Activated CD4-positive, alpha-beta T cell treated with anti-CD3 and anti-CD28 coated beads, Interleukin-2, amount 50 U/mL, for 48 hours (primary cell): Measurements from ENCODE around the gene CUTA.

Experiments
- DNase-seq, 2 experiments: peaks; one replicate each; pipeline ENCODE4 v3.0.0-alpha.2; 2020

Gene CUTA

GRCh38 chr6:33420491-33421343 is 2.8 kb upstream of the CUTA start:
- DNase-seq = no peak

- DNase-seq = peak; percentile 61 to 69
Observed at GRCh38 chr6:33419580-33420490, 1.9 kb upstream of the CUTA start, which contains the start of gene SYNGAP1. Gene SYNGAP1, plus strand, starts transcription at chr6:33420065. Its CDS starts 200 bp downstream, at chr6:33420265.

- peak; percentile 70 to 78 for DNase-seq
Observed at GRCh38 chr6:33418690-33419291, 884 bp upstream of the CUTA start.

- peak in 1 of 2 experiments; percentile 49 for DNase-seq
Observed at GRCh38 chr6:33417128-33417902, 592 bp downstream of the CUTA start.

- DNase-seq = peak; percentile 47 to 60
Observed at GRCh38 chr6:33416386-33417127, 1.4 kb downstream of the CUTA start.

GRCh38 chr6:33415831-33416230 is 2.1 kb downstream of the CUTA start:
- DNase-seq = no peak

- DNase-seq = no peak
Observed at GRCh38 chr6:33414592-33415271, 3.2 kb downstream of the CUTA start.

- no peak for DNase-seq
Observed at GRCh38 chr6:33413241-33414120, 4.4 kb downstream of the CUTA start.

GRCh38 chr6:33412140-33413009 is 5.5 kb downstream of the CUTA start:
- no peak for DNase-seq

GRCh38 chr6:33411632-33412005 is 6.3 kb downstream of the CUTA start:
- DNase-seq = no peak

GRCh38 chr6:33410711-33411631 is 6.9 kb downstream of the CUTA start, which contains the start of gene PHF1:
Gene PHF1, plus strand, starts transcription at chr6:33411014. Its CDS starts 1,250 bp downstream, at chr6:33412264.
- DNase-seq = no peak

- DNase-seq = peak; percentile 96
Observed at GRCh38 chr6:33410050-33410710, 7.7 kb downstream of the CUTA start.

GRCh38 chr6:33407132-33407718 is 10.7 kb downstream of the CUTA start:
- no peak for DNase-seq

GRCh38 chr6:33406126-33406525 is 11.8 kb downstream of the CUTA start:
- no peak for DNase-seq

- no peak for DNase-seq
Observed at GRCh38 chr6:33405386-33405940, 12.4 kb downstream of the CUTA start.

GRCh38 chr6:33404884-33405283 is 13.0 kb downstream of the CUTA start:
- no peak for DNase-seq
